Frontal cortex (tissue), 4 donors: ENCODE data around the gene SFXN2. TPM values are rescaled to one million over a fixed set of nuclear protein-coding genes. Genes with fewer than 3 reads are reported as not detected.
"Not testable (repeated sequence)": the region's sequence is repeated elsewhere in the genome, so short reads cannot be mapped to it uniquely, and the experiment has no call there.

ENCODE experiments used
- DNase-seq, 2 donors: peaks; one replicate each; pipeline ENCODE4 v3.0.0; 2012; ENCODE audit warnings: low spot score in 2 of 2
- FAIRE-seq: peaks from 2 replicates; lab custom pipeline; 2012; peaks lifted over from hg19 to GRCh38; lab: Jason Lieb, UNC
- total RNA-seq: library from RNA; depleted of rRNA; stranded (reverse); fragments of >200 nt; gene quantifications from one replicate; pipeline ENCODE4 v1.2.3, GENCODE V29; 2014
- donor health status: control.
- donor health status: control.
- donor health status: control.

The SFXN2 gene, protein sequence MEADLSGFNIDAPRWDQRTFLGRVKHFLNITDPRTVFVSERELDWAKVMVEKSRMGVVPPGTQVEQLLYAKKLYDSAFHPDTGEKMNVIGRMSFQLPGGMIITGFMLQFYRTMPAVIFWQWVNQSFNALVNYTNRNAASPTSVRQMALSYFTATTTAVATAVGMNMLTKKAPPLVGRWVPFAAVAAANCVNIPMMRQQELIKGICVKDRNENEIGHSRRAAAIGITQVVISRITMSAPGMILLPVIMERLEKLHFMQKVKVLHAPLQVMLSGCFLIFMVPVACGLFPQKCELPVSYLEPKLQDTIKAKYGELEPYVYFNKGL
- total RNA-seq: 4.1 TPM

DNA sequence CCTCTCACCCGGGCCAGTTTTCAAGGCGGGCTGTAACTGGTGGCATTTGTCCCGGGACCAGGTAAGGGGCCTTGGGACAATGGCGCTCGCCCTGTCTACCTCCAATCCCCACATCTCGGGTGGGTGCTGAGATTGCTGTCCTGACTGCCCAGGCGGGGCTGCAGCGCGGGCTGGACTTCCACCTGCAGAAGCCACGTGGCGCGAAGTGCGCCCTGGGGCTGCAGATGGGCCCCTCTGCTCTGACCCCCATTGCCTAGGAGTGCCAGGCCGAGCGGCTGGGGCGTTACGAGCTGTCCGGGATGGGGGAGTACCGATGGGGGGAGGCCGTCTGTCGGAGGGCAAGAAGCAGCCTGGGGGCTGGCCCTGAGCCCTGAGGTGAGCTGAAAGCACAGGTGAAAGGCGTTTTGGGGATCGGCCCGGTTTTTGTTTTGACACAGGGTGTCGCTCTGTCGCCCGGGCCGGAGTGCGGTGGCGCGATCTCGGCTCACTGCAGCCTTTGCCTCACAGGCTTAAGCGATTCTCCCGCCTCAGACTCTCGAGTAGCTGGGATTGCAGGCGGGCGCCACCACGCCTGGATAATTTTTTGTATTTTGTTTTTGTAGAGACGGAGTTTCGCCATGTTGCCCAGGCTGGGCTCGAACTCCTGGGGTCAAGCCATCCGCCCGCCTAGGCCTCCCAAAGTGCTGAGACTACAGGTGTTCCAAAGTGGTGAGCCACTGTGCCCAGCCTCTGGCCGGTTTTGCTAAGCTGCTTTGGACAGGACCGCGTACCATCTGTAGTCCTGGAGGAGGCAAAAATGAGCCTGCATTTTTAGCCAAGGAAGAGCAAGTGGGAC lies at the start of gene SFXN2:
TSS of gene SFXN2 (plus strand) at position 16 of the 835 bp plus-strand sequence. CDS start 12,001 bp downstream, outside the sequence.
- DNase-seq (no peak), FAIRE-seq (no peak)

DNA sequence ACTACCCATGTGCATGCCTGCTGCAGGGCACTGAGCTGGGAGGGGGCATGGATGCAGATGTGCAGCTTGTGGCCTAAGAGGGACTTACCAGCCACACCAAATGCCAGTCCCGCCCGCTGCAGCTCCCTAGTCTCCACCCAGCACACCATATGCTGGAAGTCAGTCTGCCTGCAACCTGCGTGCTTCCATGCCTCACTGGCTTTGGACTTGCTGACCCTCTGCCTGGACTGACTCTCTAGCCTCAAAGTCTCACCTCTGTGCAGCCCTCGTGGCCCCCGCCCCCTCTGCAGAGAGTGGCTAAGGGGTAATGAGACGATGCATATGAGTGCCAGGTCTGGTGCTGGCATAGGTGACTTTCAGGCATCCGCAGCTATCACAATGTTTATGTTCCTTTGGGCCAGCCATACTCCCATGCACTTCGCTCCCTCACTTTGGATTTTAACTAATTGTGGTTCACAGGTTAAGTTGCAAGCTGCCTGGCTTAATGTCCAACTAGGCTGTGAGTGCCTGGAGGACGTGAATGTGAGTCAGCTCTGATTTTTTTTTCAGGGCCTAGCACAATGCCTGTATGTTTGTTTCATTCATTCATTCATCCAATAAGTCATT lies 48.4 kb upstream of the SFXN2 start:
- no peak for DNase-seq
- no peak for FAIRE-seq

DNA sequence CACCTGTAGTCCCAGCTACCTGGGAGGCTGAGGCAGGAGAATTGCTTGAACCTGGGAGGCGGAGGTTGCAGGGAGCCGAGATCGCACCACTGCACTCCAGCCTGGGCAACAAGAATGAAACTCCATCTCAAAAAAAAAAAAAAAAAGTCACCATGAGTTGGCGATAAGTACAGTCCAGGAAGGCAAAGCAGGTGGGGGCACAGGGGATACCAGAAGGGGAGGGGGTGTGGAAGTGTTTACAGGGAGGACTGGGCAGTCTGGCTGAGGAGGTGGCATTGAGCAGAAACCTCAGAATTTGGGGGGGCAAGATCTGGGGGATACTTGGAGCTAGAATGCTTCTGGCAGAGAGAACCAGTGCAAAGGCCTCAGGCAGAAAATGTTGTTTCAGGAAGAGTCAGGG lies 47.0 kb upstream of the SFXN2 start:
- not testable (repeated sequence) for DNase-seq, FAIRE-seq

DNA sequence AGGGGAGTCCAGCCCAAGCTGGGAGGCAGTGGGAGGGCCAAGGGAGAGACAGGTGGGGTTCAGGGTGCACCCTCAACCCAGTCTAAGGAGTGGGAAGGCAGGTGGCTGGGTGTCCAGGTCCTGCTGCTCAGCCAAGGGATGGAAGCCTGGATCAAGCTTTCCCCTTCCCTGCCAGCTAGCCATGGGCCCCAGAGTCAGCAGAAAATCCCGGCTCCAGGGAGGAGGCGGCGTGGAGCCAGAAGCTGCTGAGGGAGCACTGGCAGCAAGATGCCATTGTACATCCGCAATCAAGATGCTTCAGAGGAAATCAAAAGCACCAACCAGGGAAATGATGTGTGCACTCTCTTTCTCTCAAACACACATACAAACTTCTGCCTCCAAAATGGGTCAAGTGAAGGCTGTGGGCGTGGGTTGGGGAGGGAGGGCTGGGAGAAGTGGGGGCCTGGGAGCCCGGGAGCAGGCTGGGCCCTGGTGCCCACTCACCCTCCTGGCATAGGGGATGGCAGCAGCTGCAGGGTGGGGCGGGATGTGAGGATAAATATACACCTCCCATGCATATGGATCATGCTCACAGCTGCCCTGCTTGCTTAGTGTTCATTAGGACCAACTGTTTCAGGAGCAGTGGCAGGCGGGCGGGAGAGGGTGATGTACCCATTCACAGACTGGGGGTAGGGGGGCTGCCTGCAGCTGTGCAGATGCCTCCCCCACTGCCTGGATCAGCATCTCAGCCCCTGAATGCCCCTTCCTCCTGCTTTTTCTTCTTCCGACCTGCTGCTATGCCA lies 45.9 kb upstream of the SFXN2 start:
- DNase-seq (no peak), FAIRE-seq (no peak)

DNA sequence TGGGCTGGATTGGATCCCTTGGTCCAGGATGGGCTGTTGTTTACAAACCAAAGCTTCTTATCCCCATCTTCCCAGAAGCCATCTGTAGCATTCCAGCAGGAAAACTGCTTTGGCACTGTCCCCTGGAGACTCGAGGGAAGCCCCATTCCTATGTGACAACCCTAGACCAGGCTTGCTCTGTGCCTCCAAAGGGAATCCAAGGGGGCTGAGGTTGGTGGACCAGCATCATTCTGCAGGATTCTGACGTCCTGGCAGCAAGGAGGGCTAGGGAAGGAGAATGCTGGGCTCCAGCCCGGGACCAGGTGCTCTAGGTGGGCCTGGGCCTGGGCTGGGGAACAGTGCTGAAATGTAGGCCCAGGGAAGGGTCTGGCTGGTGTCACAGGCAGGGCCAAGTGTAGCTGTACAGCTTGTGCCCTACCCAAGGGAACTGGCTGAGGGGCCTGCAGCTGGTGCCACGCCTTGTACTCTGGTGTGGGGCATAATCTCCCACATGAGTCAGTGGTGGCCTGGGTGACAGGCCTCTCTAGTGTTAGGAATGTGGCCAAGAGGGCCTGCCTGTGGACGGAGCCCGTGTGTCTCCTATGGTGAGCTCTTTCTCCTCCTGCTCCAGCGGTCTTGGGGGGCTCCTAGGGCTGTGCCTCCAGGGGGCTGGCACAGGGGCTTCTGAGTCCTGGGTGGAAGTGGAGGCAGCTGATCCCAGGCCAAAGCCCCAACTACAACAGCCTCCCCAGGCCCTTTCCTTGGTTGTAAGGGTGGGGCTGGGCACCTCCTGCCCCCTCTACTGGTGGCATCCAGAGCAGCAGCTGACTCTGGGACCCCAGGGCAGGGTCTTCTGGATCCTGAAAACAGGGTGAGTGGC lies 45.0 kb upstream of the SFXN2 start:
- FAIRE-seq (no peak), DNase-seq (no peak)

DNA sequence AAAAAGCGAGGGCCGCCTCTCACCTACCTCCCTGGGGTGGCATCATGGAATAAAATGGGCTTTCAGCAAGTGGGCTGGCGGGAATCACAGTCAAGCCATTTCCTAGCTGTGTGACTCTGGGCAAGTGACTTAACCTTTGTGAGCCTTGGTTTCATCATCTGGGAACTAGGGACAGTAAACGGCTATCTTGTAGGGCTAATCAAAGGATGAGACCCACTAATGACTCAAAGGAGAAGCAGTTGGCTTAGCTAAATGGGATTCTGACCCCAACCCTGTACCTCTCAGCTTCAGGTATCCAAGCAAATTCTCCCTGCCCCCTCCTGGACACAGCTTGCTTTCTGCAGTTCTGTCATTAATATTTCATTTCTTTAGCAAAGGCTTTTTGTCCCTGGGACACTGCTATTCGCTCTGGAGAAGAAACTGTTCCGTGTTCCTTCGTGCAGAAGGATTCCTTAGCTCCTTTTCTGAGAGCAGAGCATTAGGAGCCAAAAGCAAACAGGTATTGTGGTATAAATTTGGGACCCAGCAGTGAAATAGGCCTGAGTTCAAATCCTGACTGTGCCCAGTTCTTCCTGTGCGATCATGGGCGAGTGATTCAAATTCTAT lies 44.3 kb upstream of the SFXN2 start:
- DNase-seq: no peak
- no peak for FAIRE-seq

DNA sequence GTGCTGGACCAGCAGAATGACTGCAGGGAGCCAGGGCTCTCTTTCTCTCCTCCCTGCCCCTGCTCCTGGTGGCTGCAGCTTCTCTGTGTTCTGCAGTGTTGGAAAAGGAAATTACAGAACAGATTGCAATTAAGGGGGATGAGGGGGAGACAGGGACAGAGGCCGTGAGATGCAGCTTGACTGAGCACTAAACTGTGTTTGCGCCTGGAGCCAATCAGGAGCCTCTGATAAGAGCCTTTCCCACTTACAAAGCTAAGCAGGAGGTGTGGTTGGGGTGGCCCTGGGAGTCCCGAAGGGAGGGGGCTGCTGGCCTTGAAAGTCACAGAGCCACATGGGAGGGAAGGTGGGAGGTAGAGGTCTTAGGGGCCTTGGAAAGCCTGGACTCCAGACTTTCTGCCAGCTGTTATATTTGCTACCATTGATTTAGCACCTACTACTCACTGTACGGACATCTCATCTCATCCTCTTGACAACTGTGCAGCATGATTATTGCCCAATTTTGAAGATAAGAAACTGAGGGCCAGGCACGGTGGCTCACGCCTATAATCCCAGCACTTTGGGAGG lies 43.5 kb upstream of the SFXN2 start:
- DNase-seq: no peak

DNA sequence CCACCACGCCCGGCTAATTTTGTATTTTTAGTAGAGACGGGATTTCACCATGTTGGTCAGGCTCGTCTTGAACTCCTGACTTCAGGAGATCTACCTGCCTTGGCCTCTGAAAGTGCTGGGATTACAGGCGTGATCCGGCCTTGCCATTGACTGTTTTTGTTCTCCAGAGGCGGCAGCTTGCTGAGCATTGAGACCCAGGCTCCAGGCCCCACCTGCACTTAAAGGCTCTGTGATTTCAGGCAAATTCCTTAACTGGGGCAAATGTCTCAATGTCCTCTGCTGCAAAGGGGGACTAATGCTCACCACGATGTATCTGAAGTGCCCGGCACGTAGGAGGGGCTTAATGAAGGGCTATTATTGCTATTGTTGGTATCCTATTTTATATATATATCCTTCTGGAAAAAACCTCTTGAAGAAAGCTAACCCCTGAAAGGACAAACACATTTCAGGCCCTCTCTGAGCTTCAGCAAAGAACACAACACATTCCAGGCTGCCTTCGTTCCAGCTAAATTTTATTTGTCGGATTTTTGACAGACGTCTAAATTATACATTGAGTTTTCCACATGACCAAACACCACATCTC lies 41.1 kb upstream of the SFXN2 start:
- no peak for FAIRE-seq
- DNase-seq: peak in 1 of 2 donors; percentile 3

More for the DNA sequence above, 43.5 kb upstream of the SFXN2 start:
- no peak for FAIRE-seq

DNA sequence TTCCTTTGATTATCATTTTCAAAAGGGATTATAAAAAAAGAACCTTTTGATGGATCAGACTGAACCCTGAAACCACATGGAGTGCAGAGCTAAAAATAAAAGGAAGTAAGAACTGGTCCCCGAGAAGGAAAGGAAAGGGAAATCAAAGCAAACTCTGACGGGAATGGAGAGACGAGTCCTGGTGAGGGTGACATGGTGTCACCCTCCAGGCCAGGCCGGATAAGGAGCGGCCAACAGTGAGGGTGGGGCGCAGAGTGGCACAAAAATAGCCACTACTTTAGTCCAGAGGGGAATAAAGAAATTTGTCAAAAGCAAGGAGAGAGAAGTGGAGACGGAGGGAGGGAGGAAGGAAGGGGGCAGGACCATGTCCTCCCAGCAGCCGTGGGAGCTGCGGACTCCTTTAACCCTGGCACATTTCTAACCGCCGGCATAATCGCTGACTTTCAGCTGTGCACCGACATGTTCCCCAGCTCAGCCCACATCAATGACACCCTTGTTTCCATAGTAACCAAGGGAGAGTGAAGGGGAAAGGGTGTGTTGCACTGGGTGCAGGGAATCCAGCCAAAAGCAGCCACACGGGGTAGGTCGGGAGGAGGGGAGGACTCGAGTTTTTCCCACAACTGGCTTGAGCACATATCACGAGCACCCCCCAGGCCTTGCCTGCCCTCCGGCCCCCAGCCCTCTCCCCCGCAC lies 40.5 kb upstream of the SFXN2 start:
- DNase-seq (peak in 1 of 2 donors; percentile 76), FAIRE-seq (no peak)

DNA sequence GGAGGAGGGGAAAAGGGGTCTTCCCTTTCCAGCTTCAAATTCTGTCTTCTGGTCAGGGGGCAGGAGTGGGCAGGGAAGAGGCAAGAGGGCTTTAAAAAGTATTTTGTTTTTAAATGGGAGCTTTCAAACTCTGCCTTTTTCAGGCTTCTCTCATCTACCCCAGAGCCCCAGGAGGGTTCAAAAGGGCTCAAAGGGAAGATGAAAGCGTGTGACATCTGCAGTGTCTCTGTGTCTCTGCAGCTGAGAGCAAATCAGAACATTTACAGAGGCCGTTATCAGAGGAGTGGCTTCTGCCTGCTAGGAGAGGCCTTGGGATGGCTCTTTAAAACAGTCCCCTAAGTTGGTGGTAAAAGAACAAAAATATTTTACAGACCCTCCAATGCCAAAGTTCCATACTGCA lies 39.9 kb upstream of the SFXN2 start:
- no peak for FAIRE-seq

DNA sequence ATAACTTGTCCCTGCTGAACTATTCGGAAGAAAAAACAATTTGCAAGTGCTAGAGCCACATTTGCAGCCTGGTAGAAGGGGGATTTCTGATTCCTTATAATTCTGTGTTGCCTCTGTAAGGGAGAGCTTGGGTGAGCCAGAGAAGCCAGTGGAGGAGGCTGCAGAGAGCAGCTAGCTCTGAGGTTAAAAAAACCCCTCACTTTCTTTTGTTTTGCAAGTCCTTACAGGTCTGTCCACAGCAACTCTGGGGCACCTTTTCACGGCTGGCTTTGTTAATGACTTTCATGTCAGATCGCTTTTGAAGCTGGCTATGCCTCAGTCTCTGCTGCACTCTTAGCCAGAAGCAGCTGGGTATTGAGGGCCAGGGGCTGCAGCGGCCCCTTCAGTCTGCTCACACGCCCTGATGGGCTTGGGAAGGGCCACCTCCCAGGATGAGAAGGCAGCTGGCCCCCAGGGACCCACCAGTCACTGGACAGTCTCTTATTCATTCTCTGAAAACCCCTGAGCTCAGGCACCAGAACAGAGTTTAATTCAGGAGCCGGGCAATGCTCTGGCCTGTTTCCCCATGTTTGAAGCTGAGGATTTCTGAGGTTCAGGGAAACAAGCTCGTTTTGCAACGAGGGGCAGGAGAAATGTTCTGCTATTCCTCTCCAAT lies 39.3 kb upstream of the SFXN2 start:
- FAIRE-seq (no peak), DNase-seq (no peak)

More for the DNA sequence above, 39.9 kb upstream of the SFXN2 start:
- no peak for DNase-seq

DNA sequence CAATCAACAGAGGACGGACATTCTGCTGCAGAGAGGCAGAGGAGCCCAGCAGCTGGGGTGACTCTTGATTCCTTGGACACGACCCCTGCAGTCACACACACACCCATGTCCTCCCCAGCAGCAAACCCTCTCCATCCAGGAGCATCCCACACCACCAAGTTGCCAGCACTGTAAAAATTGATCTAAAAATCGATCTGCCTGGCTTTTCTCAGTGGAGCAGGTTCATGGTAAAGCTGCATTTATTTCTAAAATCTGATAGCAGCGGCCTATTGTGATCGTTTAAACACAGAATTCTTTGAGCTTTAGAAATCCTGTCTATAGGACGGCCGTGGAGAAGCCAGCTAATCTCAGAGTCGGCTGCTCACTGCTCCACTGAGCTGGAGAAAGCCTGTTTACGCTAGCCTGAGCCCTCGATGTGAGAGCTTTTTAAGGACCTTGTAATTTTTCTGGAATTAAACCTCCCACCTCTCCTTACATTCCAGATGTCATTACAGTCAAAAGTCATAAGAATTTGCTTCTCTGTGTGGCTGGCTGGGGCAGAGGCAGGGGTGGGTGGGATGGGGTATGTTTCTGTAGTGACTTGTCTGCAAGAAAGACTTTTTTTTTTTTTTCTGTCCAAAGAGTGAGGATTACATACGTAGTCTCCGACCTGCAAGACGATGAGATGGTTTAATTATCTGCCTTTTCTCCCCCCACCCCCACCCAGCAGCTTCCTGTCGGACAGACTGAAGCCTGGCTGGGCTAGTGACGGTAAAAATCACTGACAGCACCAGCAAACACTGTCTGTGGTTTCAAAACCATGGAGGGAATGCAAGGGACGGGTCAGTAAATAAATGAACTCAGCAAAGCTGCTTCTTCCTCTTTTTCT lies 38.5 kb upstream of the SFXN2 start:
- DNase-seq (no peak), FAIRE-seq (no peak)

DNA sequence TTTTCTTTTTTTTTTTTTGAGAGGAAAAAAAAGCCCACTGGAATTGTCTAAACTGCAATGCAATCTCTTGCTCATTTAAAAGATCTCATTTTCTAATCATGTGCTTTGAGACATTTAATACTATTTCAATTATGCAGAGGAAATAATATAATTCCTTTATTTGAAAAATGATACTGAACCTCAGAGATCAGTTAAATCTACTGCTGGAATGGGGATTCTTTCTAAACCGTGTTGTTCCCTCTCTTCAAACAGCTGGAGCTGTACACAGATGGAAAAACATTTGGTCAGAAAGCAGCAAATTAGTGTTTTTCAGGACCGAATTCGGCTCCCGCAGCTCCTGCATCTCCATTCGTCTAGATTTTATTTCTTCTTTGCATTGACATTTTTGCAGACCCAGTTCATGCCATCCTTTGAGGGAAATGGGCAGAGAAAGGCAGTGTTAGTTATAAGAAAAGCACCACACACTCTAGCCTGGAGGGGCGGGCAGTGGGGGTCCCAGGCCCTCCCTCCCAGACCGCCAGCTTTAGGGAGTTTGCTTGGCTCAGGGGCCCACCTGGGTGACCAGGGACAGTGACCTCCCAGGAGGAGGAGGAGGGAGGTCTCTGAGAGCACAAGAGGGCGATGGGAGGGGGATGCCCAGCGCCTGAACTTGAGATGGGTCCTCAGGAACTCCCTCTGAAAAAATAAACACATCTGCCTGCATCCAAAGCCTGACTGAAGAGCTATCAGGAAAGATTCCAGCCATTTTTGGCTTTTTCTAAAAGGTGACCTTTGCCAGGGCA lies 37.7 kb upstream of the SFXN2 start:
- FAIRE-seq: no peak
- DNase-seq: no peak

DNA sequence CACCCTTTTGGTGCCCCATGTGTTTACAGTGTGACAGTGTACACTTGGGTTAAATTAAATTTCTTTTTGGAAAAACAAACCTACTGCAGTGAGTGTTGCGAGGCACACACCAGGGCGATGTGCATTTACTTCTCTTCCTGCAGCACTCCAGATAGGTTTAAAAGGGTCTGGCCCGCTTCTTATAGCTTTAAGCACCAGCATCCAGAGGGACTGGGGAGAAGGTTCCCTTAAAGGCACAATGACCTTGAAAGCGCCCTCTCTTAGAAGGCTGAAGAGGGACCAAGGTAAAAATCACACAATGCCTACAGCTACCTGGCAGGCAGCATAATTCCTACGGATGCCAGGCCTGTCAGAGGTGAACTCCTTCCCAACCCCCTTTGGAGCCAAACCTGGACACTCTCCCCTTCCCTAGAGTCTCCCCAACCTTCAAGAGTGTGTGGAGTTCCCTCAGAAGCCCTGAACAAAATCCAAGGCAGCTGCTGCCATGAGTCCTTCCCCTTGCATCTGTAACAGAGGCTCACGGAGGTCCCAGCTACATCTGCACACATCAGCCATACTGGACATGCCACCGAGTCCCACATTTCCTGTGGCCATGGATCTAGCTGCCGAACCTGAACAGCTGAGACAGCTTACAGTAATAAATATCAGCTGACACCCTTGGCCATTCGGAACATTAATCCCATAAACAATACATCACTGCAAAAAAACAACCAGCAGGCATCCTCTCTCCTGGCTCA lies 36.9 kb upstream of the SFXN2 start:
- FAIRE-seq (no peak), DNase-seq (no peak)

DNA sequence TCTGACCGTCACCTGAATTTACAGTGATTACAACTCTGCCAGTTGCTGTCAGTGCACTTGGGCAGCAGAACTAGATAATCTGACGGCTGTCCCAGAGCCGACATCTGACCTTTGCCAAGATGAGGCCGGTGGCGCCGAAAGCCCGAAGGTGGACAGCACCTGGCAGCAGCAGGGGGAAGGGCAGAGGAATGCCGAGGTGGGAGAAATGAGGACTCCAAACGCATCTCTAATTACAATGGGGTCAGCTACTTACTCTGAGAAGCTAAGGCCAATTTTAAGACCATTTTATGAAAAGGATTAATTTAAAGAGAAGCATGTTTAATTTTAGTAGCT lies 36.4 kb upstream of the SFXN2 start:
- FAIRE-seq: no peak
- no peak for DNase-seq
